Ishikawa (cell line): ENCODE data around the gene RAB14.

Source experiments
- CEBPB ChIP-seq: IDR thresholded peaks from 2 replicates; pipeline ENCODE4 v1.6.1; 2012
- CREB1 ChIP-seq: IDR thresholded peaks from 2 replicates; pipeline ENCODE4 v1.6.1; 2012; ENCODE audit warnings: low read depth
- EGR1 ChIP-seq: IDR thresholded peaks from 2 replicates; pipeline ENCODE4 v1.6.1; 2012
- EP300 ChIP-seq: IDR thresholded peaks from 2 replicates; pipeline ENCODE4 v1.6.1; 2012; ENCODE audit warnings: borderline replicate concordance
- FOXM1 ChIP-seq: IDR thresholded peaks from 2 replicates; pipeline ENCODE4 v1.6.1; 2012; ENCODE audit warnings: low read depth, borderline replicate concordance
- NFIC ChIP-seq: IDR thresholded peaks from 2 replicates; pipeline ENCODE4 v1.6.1; 2012
- RAD21 ChIP-seq: IDR thresholded peaks from 2 replicates; pipeline ENCODE4 v1.6.1; 2012; ENCODE audit warnings: low read depth
- TAF1 ChIP-seq: IDR thresholded peaks from 2 replicates; pipeline ENCODE4 v1.6.1; 2012; ENCODE audit warnings: low read depth, mild to moderate bottlenecking
- TCF12 ChIP-seq: IDR thresholded peaks from 2 replicates; pipeline ENCODE4 v1.6.1; 2012; ENCODE audit warnings: low read depth
- TEAD4 ChIP-seq: IDR thresholded peaks from 2 replicates; pipeline ENCODE4 v1.6.1; 2012
- YY1 ChIP-seq: IDR thresholded peaks from 2 replicates; pipeline ENCODE4 v1.6.1; 2012; ENCODE audit warnings: low read depth
- ZBTB7A ChIP-seq: IDR thresholded peaks from 2 replicates; pipeline ENCODE4 v1.6.1; 2012; ENCODE audit warnings: low read depth
- TF ChIP-seq, protein P1 (sequence below): IDR thresholded peaks from 2 replicates; pipeline ENCODE4 v1.6.1; 2012; ENCODE audit warnings: low read depth, mild to moderate bottlenecking
- TF ChIP-seq, protein P2 (sequence below): IDR thresholded peaks from 2 replicates; pipeline ENCODE4 v1.6.1; 2012
- TF ChIP-seq, protein P3 (sequence below): IDR thresholded peaks from 2 replicates; pipeline ENCODE4 v1.6.1; 2012

Gene RAB14

GRCh38 chr9:121220996-121221663 is 19.5 kb upstream of the RAB14 start:
- TF ChIP-seq CEBPB (no peak), EP300 (no peak), TEAD4 (no peak), YY1 (no peak), RAD21 (no peak), TAF1 (no peak), FOXM1 (no peak), NFIC (no peak)
- TF ChIP-seq, protein P1, sequence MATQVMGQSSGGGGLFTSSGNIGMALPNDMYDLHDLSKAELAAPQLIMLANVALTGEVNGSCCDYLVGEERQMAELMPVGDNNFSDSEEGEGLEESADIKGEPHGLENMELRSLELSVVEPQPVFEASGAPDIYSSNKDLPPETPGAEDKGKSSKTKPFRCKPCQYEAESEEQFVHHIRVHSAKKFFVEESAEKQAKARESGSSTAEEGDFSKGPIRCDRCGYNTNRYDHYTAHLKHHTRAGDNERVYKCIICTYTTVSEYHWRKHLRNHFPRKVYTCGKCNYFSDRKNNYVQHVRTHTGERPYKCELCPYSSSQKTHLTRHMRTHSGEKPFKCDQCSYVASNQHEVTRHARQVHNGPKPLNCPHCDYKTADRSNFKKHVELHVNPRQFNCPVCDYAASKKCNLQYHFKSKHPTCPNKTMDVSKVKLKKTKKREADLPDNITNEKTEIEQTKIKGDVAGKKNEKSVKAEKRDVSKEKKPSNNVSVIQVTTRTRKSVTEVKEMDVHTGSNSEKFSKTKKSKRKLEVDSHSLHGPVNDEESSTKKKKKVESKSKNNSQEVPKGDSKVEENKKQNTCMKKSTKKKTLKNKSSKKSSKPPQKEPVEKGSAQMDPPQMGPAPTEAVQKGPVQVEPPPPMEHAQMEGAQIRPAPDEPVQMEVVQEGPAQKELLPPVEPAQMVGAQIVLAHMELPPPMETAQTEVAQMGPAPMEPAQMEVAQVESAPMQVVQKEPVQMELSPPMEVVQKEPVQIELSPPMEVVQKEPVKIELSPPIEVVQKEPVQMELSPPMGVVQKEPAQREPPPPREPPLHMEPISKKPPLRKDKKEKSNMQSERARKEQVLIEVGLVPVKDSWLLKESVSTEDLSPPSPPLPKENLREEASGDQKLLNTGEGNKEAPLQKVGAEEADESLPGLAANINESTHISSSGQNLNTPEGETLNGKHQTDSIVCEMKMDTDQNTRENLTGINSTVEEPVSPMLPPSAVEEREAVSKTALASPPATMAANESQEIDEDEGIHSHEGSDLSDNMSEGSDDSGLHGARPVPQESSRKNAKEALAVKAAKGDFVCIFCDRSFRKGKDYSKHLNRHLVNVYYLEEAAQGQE: no peak

GRCh38 chr9:121219530-121219929 is 17.9 kb upstream of the RAB14 start:
- no peak for TF ChIP-seq NFIC
- TF ChIP-seq CEBPB: no peak
- TF ChIP-seq TCF12: no peak
- no peak for TF ChIP-seq TAF1
- no peak for TF ChIP-seq TEAD4
- no peak for TF ChIP-seq EGR1

- TF ChIP-seq NFIC: no peak
- no peak for TF ChIP-seq ZBTB7A
- TF ChIP-seq EGR1: no peak
- no peak for TF ChIP-seq EP300
- TF ChIP-seq, protein P2, sequence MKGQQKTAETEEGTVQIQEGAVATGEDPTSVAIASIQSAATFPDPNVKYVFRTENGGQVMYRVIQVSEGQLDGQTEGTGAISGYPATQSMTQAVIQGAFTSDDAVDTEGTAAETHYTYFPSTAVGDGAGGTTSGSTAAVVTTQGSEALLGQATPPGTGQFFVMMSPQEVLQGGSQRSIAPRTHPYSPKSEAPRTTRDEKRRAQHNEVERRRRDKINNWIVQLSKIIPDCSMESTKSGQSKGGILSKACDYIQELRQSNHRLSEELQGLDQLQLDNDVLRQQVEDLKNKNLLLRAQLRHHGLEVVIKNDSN: no peak
Observed at GRCh38 chr9:121218357-121219027, 16.8 kb upstream of the RAB14 start.

- TF ChIP-seq CEBPB (no peak), RAD21 (no peak), TEAD4 (no peak), CREB1 (no peak), YY1 (no peak), EGR1 (no peak), ZBTB7A (no peak), TAF1 (no peak), TCF12 (no peak), EP300 (no peak), FOXM1 (no peak), NFIC (no peak)
- TF ChIP-seq, protein P2: no peak
- TF ChIP-seq, protein P1: no peak
- TF ChIP-seq, protein P3, sequence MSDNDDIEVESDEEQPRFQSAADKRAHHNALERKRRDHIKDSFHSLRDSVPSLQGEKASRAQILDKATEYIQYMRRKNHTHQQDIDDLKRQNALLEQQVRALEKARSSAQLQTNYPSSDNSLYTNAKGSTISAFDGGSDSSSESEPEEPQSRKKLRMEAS: no peak
Observed at GRCh38 chr9:121217609-121218292, 16.1 kb upstream of the RAB14 start.

- TF ChIP-seq RAD21 (no peak), CREB1 (no peak), EGR1 (no peak), FOXM1 (no peak), TEAD4 (no peak), YY1 (no peak), NFIC (no peak), ZBTB7A (no peak)
- TF ChIP-seq, protein P1: no peak
- TF ChIP-seq, protein P2: no peak
Observed at GRCh38 chr9:121216271-121216805, 14.7 kb upstream of the RAB14 start.
